ENCODE data around the gene FGD5. TPM values are rescaled to one million over a fixed set of nuclear protein-coding genes. Genes with fewer than 3 reads are reported as not detected.

FGD5 gene
- total and polyA plus RNA-seq, 2 donors from 2014 or later, result 18.7 to 40.1 TPM

- FAIRE-seq, result no peak
- intact Hi-C loops (cut with DNase I), result no loop called here
- peaks cover 0 to 20% (median 0%) of the 10 kb centered on the region in 3 donors for H3K4me1 ChIP-seq (ENCODE audit: control insufficient read depth in 2 of 3, insufficient read depth in 2 of 3, low read depth in 1 of 3, low read length in 3 of 3)
Measured at GRCh38 chr3:14845826-14846225, 27.1 kb downstream of the FGD5 start.

GRCh38 chr3:14846226-14846880, 27.6 kb downstream of the FGD5 start:
- FAIRE-seq, result no peak
- Histone ChIP-seq H3K4me3 (ENCODE audit: low read length in 3 of 3) (no peak overlapping the region), H3K9me3 (ENCODE audit: control insufficient read depth in 2 of 3, insufficient read depth in 1 of 3, low read length in 3 of 3) (no peaks in the 10 kb centered on the region), H3K27ac (ENCODE audit: low read depth in 2 of 2, low read length in 2 of 2) (no peak overlapping the region), H3K36me3 (ENCODE audit: control insufficient read depth in 2 of 3, insufficient read depth in 3 of 3, low read length in 3 of 3) (no peaks in the 10 kb centered on the region), H3K27me3 (ENCODE audit: control insufficient read depth, insufficient read depth, low read length) (no peaks in the 10 kb centered on the region), H3K4me1 (ENCODE audit: control insufficient read depth in 2 of 3, insufficient read depth in 2 of 3, low read depth in 1 of 3, low read length in 3 of 3) (peaks cover 0 to 20% (median 0%) of the 10 kb centered on the region in 3 donors), H3K9ac (ENCODE audit: low read length in 3 of 3) (no peak overlapping the region)
- intact Hi-C loops (cut with DNase I), result no loop called here
- no peak for TF ChIP-seq CTCF (IDR thresholded peaks at IDR 0.05; ENCODE audit: borderline replicate concordance, extremely low read depth, insufficient read depth)
- DNase-seq, result peak in 1 of 5 donors; percentile 22

More at GRCh38 chr3:14845826-14846225, 27.1 kb downstream of the FGD5 start:
- Histone ChIP-seq H3K27ac (ENCODE audit: low read depth in 2 of 2, low read length in 2 of 2) (no peak overlapping the region), H3K4me3 (ENCODE audit: low read length in 3 of 3) (no peak overlapping the region), H3K27me3 (ENCODE audit: control insufficient read depth, insufficient read depth, low read length) (no peaks in the 10 kb centered on the region), H3K36me3 (ENCODE audit: control insufficient read depth in 2 of 3, insufficient read depth in 3 of 3, low read length in 3 of 3) (no peaks in the 10 kb centered on the region), H3K9ac (ENCODE audit: low read length in 3 of 3) (no peak overlapping the region), H3K9me3 (ENCODE audit: control insufficient read depth in 2 of 3, insufficient read depth in 1 of 3, low read length in 3 of 3) (no peaks in the 10 kb centered on the region)
- no peak for TF ChIP-seq CTCF (IDR thresholded peaks at IDR 0.05; ENCODE audit: borderline replicate concordance, extremely low read depth, insufficient read depth)
- DNase-seq, result no peak

- no peak overlapping the region for H3K4me3 ChIP-seq (ENCODE audit: low read length in 3 of 3)
- intact Hi-C loops (cut with DNase I), result no loop called here
- peaks cover 0 to 15% (median 0%) of the 10 kb centered on the region in 3 donors for H3K4me1 ChIP-seq (ENCODE audit: control insufficient read depth in 2 of 3, insufficient read depth in 2 of 3, low read depth in 1 of 3, low read length in 3 of 3)
- FAIRE-seq (no peak), DNase-seq (peak in 4 of 5 donors; percentile 24 to 88 (median 62))
- peak overlapping the region in 1 of 2 donors; percentile 48 for H3K27ac ChIP-seq (ENCODE audit: low read depth in 2 of 2, low read length in 2 of 2)
- TF ChIP-seq CTCF (IDR thresholded peaks at IDR 0.05; ENCODE audit: borderline replicate concordance, extremely low read depth, insufficient read depth), result no peak
- H3K36me3 ChIP-seq (ENCODE audit: control insufficient read depth in 2 of 3, insufficient read depth in 3 of 3, low read length in 3 of 3), result no peaks in the 10 kb centered on the region
- H3K9ac ChIP-seq (ENCODE audit: low read length in 3 of 3), result no peak overlapping the region
- H3K9me3 ChIP-seq (ENCODE audit: control insufficient read depth in 2 of 3, insufficient read depth in 1 of 3, low read length in 3 of 3), result no peaks in the 10 kb centered on the region
- H3K27me3 ChIP-seq (ENCODE audit: control insufficient read depth, insufficient read depth, low read length), result no peaks in the 10 kb centered on the region
Measured at GRCh38 chr3:14847613-14848541, 29.1 kb downstream of the FGD5 start.

Data from kidney (tissue), 14 donors.